WTC11 (cell line): ENCODE measurements around the gene SHANK1. TPM values are rescaled to one million over a fixed set of nuclear protein-coding genes. Genes with fewer than 3 reads are reported as not detected.

Source experiments
- ATAC-seq: fragments of 200-7000 bp; cut with Tn5 transposase; 2 replicates; pipeline ENCODE4 v1.10.0; 2021; ENCODE audit warnings: mild to moderate bottlenecking, moderate library complexity
- CTCF ChIA-PET: fragments of 300-600 bp; sonication (Branson Sonifier 250); formaldehyde crosslinking; loops from one replicate; lab custom pipeline; 2021; ENCODE audit warnings: antibody characterized with exemption; lab: Charles Lee
- POLR2A ChIA-PET: fragments of 350-600 bp; sonication (Branson Sonifier 250); formaldehyde crosslinking; loops from one replicate; lab custom pipeline; 2021; ENCODE audit warnings: antibody characterized with exemption; lab: Charles Lee
- DNase-seq: peaks from one replicate; pipeline ENCODE4 v3.0.0; 2021; ENCODE audit warnings: low spot score
- H3K27ac Mint-ChIP-seq: 2 replicates; pipeline ENCODE4 v1.8.0; 2021; ENCODE audit warnings: mixed read lengths
- H3K27me3 Mint-ChIP-seq: 2 replicates; pipeline ENCODE4 v1.8.0; 2021; ENCODE audit warnings: low read depth, mild to moderate bottlenecking, moderate library complexity, mixed read lengths
- H3K36me3 Mint-ChIP-seq: 2 replicates; pipeline ENCODE4 v1.8.0; 2021; ENCODE audit warnings: mixed read lengths
- H3K4me1 Mint-ChIP-seq: 2 replicates; pipeline ENCODE4 v1.8.0; 2022; ENCODE audit warnings: mixed read lengths
- H3K4me3 Mint-ChIP-seq: 2 replicates; pipeline ENCODE4 v1.8.0; 2021; ENCODE audit warnings: mild to moderate bottlenecking, moderate library complexity, mixed read lengths
- H3K9me3 Mint-ChIP-seq: 2 replicates; pipeline ENCODE4 v1.8.0; 2021; ENCODE audit warnings: mixed read lengths
- ESRRA ChIP-seq: sonication (generic); formaldehyde crosslinking; IDR thresholded peaks from 2 replicates; pipeline ENCODE4 v1.8.1; 2022; ENCODE audit warnings: mild to moderate bottlenecking, missing genetic modification reagents, borderline replicate concordance
- ETV6 ChIP-seq: sonication (generic); formaldehyde crosslinking; IDR thresholded peaks from 2 replicates; pipeline ENCODE4 v1.8.1; 2022; ENCODE audit warnings: mild to moderate bottlenecking, missing genetic modification reagents
- MXD4 ChIP-seq: fragments of 250-450 bp; sonication (Bioruptor Pico); IDR thresholded peaks from 2 replicates; pipeline ENCODE4 v1.8.0; 2021; ENCODE audit warnings: mild to moderate bottlenecking, moderate library complexity, borderline replicate concordance
- NR2C2 ChIP-seq: sonication (generic); formaldehyde crosslinking; IDR thresholded peaks from 2 replicates; pipeline ENCODE4 v1.8.0; 2022; ENCODE audit warnings: mild to moderate bottlenecking, missing genetic modification reagents
- SMAD3 ChIP-seq: sonication (generic); formaldehyde crosslinking; IDR thresholded peaks from 2 replicates; pipeline ENCODE4 v1.8.0; 2022; ENCODE audit warnings: missing genetic modification reagents, mild to moderate bottlenecking, borderline replicate concordance
- ZBTB21 ChIP-seq: sonication (generic); formaldehyde crosslinking; IDR thresholded peaks from 2 replicates; pipeline ENCODE4 v1.8.1; 2023; ENCODE audit warnings: mild to moderate bottlenecking, missing genetic modification reagents, borderline replicate concordance
- ZNF121 ChIP-seq: sonication (generic); formaldehyde crosslinking; IDR thresholded peaks from 2 replicates; pipeline ENCODE4 v1.8.0; 2023; ENCODE audit warnings: missing genetic modification reagents
- total RNA-seq: library from RNA; stranded (reverse); gene quantifications from 3 replicates; pipeline ENCODE4 v1.2.3, GENCODE V29; 2021
- TF ChIP-seq, protein P1 (sequence below): sonication (generic); formaldehyde crosslinking; IDR thresholded peaks from 2 replicates; pipeline ENCODE4 v1.8.1; 2022; ENCODE audit warnings: mild to moderate bottlenecking, missing genetic modification reagents, moderate library complexity, borderline replicate concordance
- TF ChIP-seq, protein P2 (sequence below): sonication (generic); formaldehyde crosslinking; IDR thresholded peaks from 2 replicates; pipeline ENCODE4 v1.8.1; 2022; ENCODE audit warnings: low read depth, mild to moderate bottlenecking, moderate library complexity, missing genetic modification reagents, borderline replicate concordance
- TF ChIP-seq, protein P3 (sequence below): sonication (generic); formaldehyde crosslinking; IDR thresholded peaks from 2 replicates; pipeline ENCODE4 v1.8.1; 2023; ENCODE audit warnings: mild to moderate bottlenecking, missing genetic modification reagents
- TF ChIP-seq, protein P4 (sequence below): fragments of 200-600 bp; IDR thresholded peaks from 2 replicates; pipeline ENCODE4 v1.8.0; 2022; ENCODE audit warnings: antibody characterized with exemption
- TF ChIP-seq, protein P5 (sequence below): sonication (generic); formaldehyde crosslinking; IDR thresholded peaks from 2 replicates; pipeline ENCODE4 v1.8.1; 2022; ENCODE audit warnings: low read depth, missing genetic modification reagents, borderline replicate concordance
- TF ChIP-seq, protein P6 (sequence below): sonication (generic); formaldehyde crosslinking; IDR thresholded peaks from 2 replicates; pipeline ENCODE4 v1.8.0; 2023; ENCODE audit warnings: mild to moderate bottlenecking, missing genetic modification reagents

The SHANK1 gene
- total RNA-seq, 1 experiment from 2014 or later, result 8.7 TPM

DNA sequence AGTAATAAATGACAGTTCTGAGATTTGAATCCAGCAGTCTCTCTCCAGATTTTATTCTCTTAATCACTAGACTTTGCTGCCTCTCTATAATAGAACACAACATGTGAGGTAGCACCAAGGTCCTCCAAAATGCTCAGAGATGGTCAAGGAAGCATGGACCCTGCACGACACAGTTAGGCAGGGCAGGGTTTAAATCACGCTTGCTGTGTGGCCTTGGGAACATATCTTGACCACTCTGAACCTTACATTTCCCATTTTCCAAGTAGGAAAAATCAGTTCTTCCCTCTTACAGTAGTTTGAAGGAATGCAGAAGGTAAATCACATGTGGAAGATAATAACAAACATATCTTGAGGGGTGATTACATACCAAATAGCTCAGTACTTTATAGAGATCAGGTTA, 86.2 kb downstream of the SHANK1 start:
- Mint-ChIP-seq H3K4me1 (peaks cover 7% of the 10 kb centered on the region), H3K4me3 (no peak overlapping the region), H3K9me3 (peaks cover 23% of the 10 kb centered on the region), H3K36me3 (peaks cover 42% of the 10 kb centered on the region), H3K27me3 (peaks cover 23% of the 10 kb centered on the region), H3K27ac (no peak overlapping the region)
- ChIA-PET CTCF (no interaction called here), POLR2A (no interaction called here)
- ATAC-seq, result no peak
- DNase-seq, result no peak
- TF ChIP-seq, protein P1, sequence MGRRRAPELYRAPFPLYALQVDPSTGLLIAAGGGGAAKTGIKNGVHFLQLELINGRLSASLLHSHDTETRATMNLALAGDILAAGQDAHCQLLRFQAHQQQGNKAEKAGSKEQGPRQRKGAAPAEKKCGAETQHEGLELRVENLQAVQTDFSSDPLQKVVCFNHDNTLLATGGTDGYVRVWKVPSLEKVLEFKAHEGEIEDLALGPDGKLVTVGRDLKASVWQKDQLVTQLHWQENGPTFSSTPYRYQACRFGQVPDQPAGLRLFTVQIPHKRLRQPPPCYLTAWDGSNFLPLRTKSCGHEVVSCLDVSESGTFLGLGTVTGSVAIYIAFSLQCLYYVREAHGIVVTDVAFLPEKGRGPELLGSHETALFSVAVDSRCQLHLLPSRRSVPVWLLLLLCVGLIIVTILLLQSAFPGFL (CRISPR knock-in tag), result no peak
- TF ChIP-seq MXD4, result no peak
- TF ChIP-seq, protein P2, sequence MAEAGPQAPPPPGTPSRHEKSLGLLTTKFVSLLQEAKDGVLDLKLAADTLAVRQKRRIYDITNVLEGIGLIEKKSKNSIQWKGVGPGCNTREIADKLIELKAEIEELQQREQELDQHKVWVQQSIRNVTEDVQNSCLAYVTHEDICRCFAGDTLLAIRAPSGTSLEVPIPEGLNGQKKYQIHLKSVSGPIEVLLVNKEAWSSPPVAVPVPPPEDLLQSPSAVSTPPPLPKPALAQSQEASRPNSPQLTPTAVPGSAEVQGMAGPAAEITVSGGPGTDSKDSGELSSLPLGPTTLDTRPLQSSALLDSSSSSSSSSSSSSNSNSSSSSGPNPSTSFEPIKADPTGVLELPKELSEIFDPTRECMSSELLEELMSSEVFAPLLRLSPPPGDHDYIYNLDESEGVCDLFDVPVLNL (CRISPR knock-in tag), result no peak
- TF ChIP-seq, protein P3, sequence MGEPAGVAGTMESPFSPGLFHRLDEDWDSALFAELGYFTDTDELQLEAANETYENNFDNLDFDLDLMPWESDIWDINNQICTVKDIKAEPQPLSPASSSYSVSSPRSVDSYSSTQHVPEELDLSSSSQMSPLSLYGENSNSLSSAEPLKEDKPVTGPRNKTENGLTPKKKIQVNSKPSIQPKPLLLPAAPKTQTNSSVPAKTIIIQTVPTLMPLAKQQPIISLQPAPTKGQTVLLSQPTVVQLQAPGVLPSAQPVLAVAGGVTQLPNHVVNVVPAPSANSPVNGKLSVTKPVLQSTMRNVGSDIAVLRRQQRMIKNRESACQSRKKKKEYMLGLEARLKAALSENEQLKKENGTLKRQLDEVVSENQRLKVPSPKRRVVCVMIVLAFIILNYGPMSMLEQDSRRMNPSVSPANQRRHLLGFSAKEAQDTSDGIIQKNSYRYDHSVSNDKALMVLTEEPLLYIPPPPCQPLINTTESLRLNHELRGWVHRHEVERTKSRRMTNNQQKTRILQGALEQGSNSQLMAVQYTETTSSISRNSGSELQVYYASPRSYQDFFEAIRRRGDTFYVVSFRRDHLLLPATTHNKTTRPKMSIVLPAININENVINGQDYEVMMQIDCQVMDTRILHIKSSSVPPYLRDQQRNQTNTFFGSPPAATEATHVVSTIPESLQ, result no peak
- TF ChIP-seq, protein P4, sequence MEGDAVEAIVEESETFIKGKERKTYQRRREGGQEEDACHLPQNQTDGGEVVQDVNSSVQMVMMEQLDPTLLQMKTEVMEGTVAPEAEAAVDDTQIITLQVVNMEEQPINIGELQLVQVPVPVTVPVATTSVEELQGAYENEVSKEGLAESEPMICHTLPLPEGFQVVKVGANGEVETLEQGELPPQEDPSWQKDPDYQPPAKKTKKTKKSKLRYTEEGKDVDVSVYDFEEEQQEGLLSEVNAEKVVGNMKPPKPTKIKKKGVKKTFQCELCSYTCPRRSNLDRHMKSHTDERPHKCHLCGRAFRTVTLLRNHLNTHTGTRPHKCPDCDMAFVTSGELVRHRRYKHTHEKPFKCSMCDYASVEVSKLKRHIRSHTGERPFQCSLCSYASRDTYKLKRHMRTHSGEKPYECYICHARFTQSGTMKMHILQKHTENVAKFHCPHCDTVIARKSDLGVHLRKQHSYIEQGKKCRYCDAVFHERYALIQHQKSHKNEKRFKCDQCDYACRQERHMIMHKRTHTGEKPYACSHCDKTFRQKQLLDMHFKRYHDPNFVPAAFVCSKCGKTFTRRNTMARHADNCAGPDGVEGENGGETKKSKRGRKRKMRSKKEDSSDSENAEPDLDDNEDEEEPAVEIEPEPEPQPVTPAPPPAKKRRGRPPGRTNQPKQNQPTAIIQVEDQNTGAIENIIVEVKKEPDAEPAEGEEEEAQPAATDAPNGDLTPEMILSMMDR, result no peak
- TF ChIP-seq, protein P5, sequence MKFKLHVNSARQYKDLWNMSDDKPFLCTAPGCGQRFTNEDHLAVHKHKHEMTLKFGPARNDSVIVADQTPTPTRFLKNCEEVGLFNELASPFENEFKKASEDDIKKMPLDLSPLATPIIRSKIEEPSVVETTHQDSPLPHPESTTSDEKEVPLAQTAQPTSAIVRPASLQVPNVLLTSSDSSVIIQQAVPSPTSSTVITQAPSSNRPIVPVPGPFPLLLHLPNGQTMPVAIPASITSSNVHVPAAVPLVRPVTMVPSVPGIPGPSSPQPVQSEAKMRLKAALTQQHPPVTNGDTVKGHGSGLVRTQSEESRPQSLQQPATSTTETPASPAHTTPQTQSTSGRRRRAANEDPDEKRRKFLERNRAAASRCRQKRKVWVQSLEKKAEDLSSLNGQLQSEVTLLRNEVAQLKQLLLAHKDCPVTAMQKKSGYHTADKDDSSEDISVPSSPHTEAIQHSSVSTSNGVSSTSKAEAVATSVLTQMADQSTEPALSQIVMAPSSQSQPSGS (CRISPR knock-in tag), result no peak
- TF ChIP-seq ZNF121 (CRISPR knock-in tag), result no peak

DNA sequence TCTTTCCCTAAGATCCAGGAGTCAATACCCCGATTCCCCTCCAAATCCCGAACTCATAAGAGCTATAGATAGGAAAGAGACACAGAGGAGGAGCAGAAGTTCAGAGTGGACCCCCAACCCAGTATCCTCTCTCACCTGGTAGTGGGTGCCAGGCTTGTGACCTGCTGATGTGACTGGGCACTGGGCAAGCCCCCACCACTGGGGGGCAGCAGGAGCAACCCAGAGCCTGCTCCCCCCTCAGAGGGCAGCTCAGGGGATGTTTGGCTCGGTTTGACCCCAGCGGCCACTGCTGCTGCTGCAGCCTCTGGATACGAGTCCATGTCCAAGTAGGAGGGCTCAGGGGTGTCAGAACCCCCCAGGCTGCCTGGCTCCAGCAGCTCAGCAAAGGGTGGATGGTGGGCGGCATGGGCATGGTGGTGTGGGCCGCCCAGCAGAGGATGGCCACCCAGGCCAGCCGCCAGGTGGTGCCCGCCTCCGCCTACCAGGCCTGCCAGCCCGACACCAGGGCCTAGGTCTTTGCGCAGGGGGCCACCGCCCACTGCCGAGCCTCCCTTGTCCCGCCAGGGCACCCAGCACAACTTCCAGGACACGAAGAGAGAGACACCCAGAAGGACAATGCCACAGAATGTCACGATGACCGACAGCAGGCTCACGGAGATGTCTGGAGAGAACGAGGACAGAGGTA, 87.3 kb downstream of the SHANK1 start:
- no peak for DNase-seq
- no peak overlapping the region for H3K4me3 Mint-ChIP-seq
- no peaks in the 10 kb centered on the region for H3K4me1 Mint-ChIP-seq
- CTCF ChIA-PET, result interaction anchor here (0.5 to 1.6 kb wide), 8 partner anchors 18 to 404 kb away, joined by 3 to 9 read pairs (median 4); partner anchors contain the start of gene C19orf81
- peaks cover 16% of the 10 kb centered on the region for H3K27me3 Mint-ChIP-seq
- H3K27ac Mint-ChIP-seq, result no peak overlapping the region
- H3K9me3 Mint-ChIP-seq, result peaks cover 23% of the 10 kb centered on the region
- ATAC-seq, result peak; percentile 59
- POLR2A ChIA-PET, result no interaction called here
- peaks cover 38% of the 10 kb centered on the region for H3K36me3 Mint-ChIP-seq
- TF ChIP-seq ZBTB21 (CRISPR knock-in tag), result no peak
- TF ChIP-seq SMAD3 (CRISPR knock-in tag), result no peak
- no peak for TF ChIP-seq ESRRA (CRISPR knock-in tag)
- TF ChIP-seq NR2C2 (CRISPR knock-in tag), result no peak
- TF ChIP-seq, protein P6, sequence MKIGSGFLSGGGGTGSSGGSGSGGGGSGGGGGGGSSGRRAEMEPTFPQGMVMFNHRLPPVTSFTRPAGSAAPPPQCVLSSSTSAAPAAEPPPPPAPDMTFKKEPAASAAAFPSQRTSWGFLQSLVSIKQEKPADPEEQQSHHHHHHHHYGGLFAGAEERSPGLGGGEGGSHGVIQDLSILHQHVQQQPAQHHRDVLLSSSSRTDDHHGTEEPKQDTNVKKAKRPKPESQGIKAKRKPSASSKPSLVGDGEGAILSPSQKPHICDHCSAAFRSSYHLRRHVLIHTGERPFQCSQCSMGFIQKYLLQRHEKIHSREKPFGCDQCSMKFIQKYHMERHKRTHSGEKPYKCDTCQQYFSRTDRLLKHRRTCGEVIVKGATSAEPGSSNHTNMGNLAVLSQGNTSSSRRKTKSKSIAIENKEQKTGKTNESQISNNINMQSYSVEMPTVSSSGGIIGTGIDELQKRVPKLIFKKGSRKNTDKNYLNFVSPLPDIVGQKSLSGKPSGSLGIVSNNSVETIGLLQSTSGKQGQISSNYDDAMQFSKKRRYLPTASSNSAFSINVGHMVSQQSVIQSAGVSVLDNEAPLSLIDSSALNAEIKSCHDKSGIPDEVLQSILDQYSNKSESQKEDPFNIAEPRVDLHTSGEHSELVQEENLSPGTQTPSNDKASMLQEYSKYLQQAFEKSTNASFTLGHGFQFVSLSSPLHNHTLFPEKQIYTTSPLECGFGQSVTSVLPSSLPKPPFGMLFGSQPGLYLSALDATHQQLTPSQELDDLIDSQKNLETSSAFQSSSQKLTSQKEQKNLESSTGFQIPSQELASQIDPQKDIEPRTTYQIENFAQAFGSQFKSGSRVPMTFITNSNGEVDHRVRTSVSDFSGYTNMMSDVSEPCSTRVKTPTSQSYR (CRISPR knock-in tag), result no peak
- TF ChIP-seq ETV6, result no peak
